ENCODE results near the gene PTCH2.

GRCh38 chr1:44812822-44813543, 30.1 kb downstream of the PTCH2 start:
- TF ChIP-seq POLR2AphosphoS5 (IDR thresholded peaks at IDR 0.05; ENCODE audit: low read depth, low read length) (no peak), POLR2A (IDR thresholded peaks at IDR 0.05; ENCODE audit: low read depth, low read length) (no peak), TAF1 (IDR thresholded peaks at IDR 0.05; ENCODE audit: borderline replicate concordance, low read depth, low read length) (no peak)

Data from GM12892 (cell line).